CD14-positive monocyte (primary cell): Measurements from ENCODE around the gene EXT2. TPM values are rescaled to one million over a fixed set of nuclear protein-coding genes. Genes with fewer than 3 reads are reported as not detected.

ENCODE experiments used
- DNase-seq, 3 donors: peaks; one replicate each; pipeline ENCODE4 v3.0.0-alpha.2; 2011 to 2022
- H2AFZ ChIP-seq: 2 replicates; pipeline ENCODE4 v1.6.0; 2012; ENCODE audit warnings: mild to moderate bottlenecking, low read depth, low read length, inconsistent platforms; ENCODE audit not compliant: insufficient read depth, poor library complexity, severe bottlenecking
- H3K27ac ChIP-seq, 2 donors: 1 replicate in 1 of 2; 2 replicates in 1 of 2; pipeline ENCODE4 v1.5.1; 2012 to 2013; ENCODE audit warnings: low read length in 2 of 2, control low read depth in 1 of 2, inconsistent platforms in 1 of 2, low read depth in 1 of 2, mild to moderate bottlenecking in 1 of 2
- H3K27me3 ChIP-seq, 2 donors: one replicate each; pipeline versions ENCODE4 v1.6.0 to v1.6.1; 2011 to 2013; ENCODE audit warnings: low read length in 2 of 2; ENCODE audit not compliant: control insufficient read depth in 2 of 2, insufficient read depth in 2 of 2
- H3K36me3 ChIP-seq, 2 donors: replicated peaks in 1 of 2; 1 replicate in 1 of 2; 2 replicates in 1 of 2; pipeline versions ENCODE4 v1.5.1 to v1.6.1; 2012 to 2013; ENCODE audit warnings: low read length in 2 of 2, control low read depth in 1 of 2, inconsistent platforms in 1 of 2, mild to moderate bottlenecking in 1 of 2; ENCODE audit not compliant: insufficient read depth in 2 of 2, control insufficient read depth in 1 of 2
- H3K4me1 ChIP-seq, 2 donors: 1 replicate in 1 of 2; 2 replicates in 1 of 2; pipeline versions ENCODE4 v1.5.1 to v1.6.1; 2012 to 2013; ENCODE audit warnings: low read length in 2 of 2, control low read depth in 1 of 2, inconsistent platforms in 1 of 2, mild to moderate bottlenecking in 1 of 2, moderate library complexity in 1 of 2; ENCODE audit not compliant: insufficient read depth in 2 of 2, control insufficient read depth in 1 of 2
- H3K4me2 ChIP-seq: replicated peaks from 2 replicates; pipeline ENCODE3; 2012; ENCODE audit warnings: low read length, moderate library complexity, mild to moderate bottlenecking; ENCODE audit not compliant: poor library complexity, severe bottlenecking; ENCODE audit errors: extremely low read depth
- H3K4me3 ChIP-seq, 3 experiments: fragments of 200-600 bp in 1 of 3; sonication (generic) in 1 of 3; replicated peaks in 1 of 3; 1 replicate in 2 of 3; 2 replicates in 1 of 3; pipeline ENCODE4 v1.5.1; 2011 to 2013; ENCODE audit warnings: low read length in 3 of 3, mild to moderate bottlenecking in 3 of 3, control low read depth in 2 of 3, low read depth in 2 of 3, inconsistent platforms in 1 of 3, moderate library complexity in 1 of 3
- H3K79me2 ChIP-seq: 2 replicates; pipeline ENCODE4 v1.6.0; 2012; ENCODE audit warnings: mild to moderate bottlenecking, control low read depth, inconsistent platforms, low read length, moderate library complexity; ENCODE audit not compliant: insufficient read depth
- H3K9ac ChIP-seq: 2 replicates; pipeline ENCODE4 v1.6.0; 2017; ENCODE audit warnings: low read length, mild to moderate bottlenecking; ENCODE audit not compliant: insufficient read depth, poor library complexity, severe bottlenecking
- H3K9me3 ChIP-seq, 2 donors: replicated peaks in 1 of 2; 1 replicate in 1 of 2; 2 replicates in 1 of 2; pipeline versions ENCODE4 v1.5.1 to v1.6.1; 2012 to 2013; ENCODE audit warnings: low read length in 2 of 2, control low read depth in 1 of 2; ENCODE audit not compliant: control insufficient read depth in 1 of 2, insufficient read depth in 1 of 2
- H4K20me1 ChIP-seq: 2 replicates; pipeline ENCODE4 v1.6.0; 2012; ENCODE audit warnings: mild to moderate bottlenecking, low read length, control low read depth, moderate library complexity; ENCODE audit not compliant: insufficient read depth
- H3K27ac Mint-ChIP-seq, 7 donors: one replicate each; pipeline ENCODE4 v1.8.0; 2020; ENCODE audit warnings: mild to moderate bottlenecking in 7 of 7, mixed read lengths in 7 of 7, moderate library complexity in 6 of 7, inconsistent platforms in 2 of 7
- H3K27me3 Mint-ChIP-seq, 3 donors: one replicate each; pipeline ENCODE4 v1.8.0; 2021 to 2022; ENCODE audit warnings: low read depth in 3 of 3, mild to moderate bottlenecking in 3 of 3, mixed read lengths in 3 of 3, moderate library complexity in 3 of 3, inconsistent platforms in 1 of 3
- H3K36me3 Mint-ChIP-seq, 2 donors: one replicate each; pipeline ENCODE4 v1.8.0; 2020; ENCODE audit warnings: mixed read lengths in 2 of 2, inconsistent platforms in 1 of 2, mild to moderate bottlenecking in 1 of 2
- H3K4me1 Mint-ChIP-seq: one replicate; pipeline ENCODE4 v1.8.0; 2020; ENCODE audit warnings: mild to moderate bottlenecking, mixed read lengths
- H3K4me3 Mint-ChIP-seq, 2 donors: one replicate each; pipeline ENCODE4 v1.8.0; 2020; ENCODE audit warnings: mild to moderate bottlenecking in 2 of 2, mixed read lengths in 2 of 2, moderate library complexity in 1 of 2
- H3K9me3 Mint-ChIP-seq, 7 donors: one replicate each; pipeline ENCODE4 v1.8.0; 2020 to 2022; ENCODE audit warnings: mixed read lengths in 7 of 7, mild to moderate bottlenecking in 6 of 7, moderate library complexity in 6 of 7, inconsistent platforms in 2 of 7
- CTCF ChIP-seq: fragments of 200-600 bp; IDR thresholded peaks from one replicate; pipeline ENCODE4 v1.8.0; 2022; ENCODE audit warnings: antibody characterized with exemption, mild to moderate bottlenecking
- WGBS: methylation state at CpG from one replicate; pipeline ENCODE4 v1.1.5; 2013; ENCODE audit warnings: missing lambda C conversion rate; ENCODE audit not compliant: insufficient coverage; 5-methylcytosine and 5-hydroxymethylcytosine counted together
- intact Hi-C, 2 donors: fragments of 100-400 bp; cut with micrococcal nuclease; formaldehyde crosslinking; loops; one replicate each; pipeline versions ENCODE4 v1.15.0 to v1.15.1; 2023
- polyA plus RNA-seq, 3 donors: library from polyadenylated mRNA; depleted of rRNA in 1 of 3; unstranded in 2 of 3; stranded (reverse) in 1 of 3; fragments of 300-500 nt in 2 of 3; fragments of >200 nt in 1 of 3; fragmentation: Illumina TruSeq in 2 of 3; gene quantifications; 1 replicate in 2 of 3; 2 replicates in 1 of 3; pipeline ENCODE4 v1.2.3, GENCODE V29; 2012 to 2021

EXT2 gene
- polyA plus RNA-seq, 3 donors: 17.2 to 41.1 (median 34.2) TPM

DNA sequence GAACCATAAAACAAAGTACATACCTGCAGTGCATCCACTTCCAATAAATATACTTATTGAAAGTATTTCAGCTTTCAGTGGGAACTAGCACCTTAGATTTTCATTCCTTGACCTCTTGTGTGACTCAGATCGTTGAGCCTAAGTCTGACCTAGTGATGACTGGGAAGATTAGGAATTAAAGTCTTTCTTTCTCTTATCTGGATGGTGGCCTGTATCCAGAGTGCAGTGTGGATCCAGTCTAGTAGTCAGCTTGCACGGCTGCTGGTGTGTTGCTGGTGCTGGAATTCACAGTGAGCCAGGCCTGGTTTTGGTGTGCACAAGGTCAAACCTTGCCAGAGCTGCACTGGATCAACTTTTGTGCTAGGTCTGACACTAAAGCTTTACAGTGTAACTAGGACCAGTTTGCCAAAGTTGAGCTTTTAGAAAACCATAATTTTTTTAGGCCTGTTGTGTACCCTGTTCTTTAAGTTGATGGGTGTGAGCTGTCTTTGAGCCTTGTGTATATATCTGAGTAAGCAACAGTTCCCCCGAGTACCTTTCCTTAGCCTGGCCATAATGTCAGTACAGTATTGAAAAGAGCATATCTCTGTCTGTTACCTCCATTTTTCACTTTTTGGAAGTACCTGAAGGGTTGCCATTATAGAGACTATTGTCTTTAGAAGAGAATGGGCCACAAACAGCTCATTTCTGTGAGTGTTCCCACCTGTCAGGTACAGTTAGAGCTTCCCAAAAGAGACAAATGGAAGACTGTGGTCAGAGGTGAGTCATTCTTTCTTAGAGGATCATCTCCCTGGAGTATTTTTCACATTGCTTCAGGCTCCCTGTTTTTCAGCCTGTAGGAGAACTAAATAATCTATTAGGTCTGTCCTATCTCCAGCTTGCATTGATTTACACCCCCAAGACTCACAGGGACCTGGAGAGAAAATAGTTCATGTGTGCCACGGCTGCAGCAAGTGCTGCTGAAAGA, 124.6 kb downstream of the EXT2 start:
- intact Hi-C loops: no loop called here

GRCh38 chr11:44221456-44221855, 126.0 kb downstream of the EXT2 start:
- no peaks in the 10 kb centered on the region for H3K36me3 ChIP-seq
- 100% methylated on average over 2 of the region's 3 CpGs for WGBS
- Mint-ChIP-seq H3K9me3 (no peaks in the 10 kb centered on the region), H3K4me1 (peaks cover 2% of the 10 kb centered on the region), H3K4me3 (no peak overlapping the region), H3K27me3 (no peaks in the 10 kb centered on the region), H3K36me3 (peaks cover 6 to 20% of the 10 kb centered on the region in 2 donors), H3K27ac (no peak overlapping the region)
- TF ChIP-seq CTCF: no peak
- intact Hi-C loops: no loop called here
- H4K20me1 ChIP-seq: no peaks in the 10 kb centered on the region
- H3K4me1 ChIP-seq: no peaks in the 10 kb centered on the region
- DNase-seq: no peak
- H3K9me3 ChIP-seq: no peaks in the 10 kb centered on the region
- no peak overlapping the region for H3K27ac ChIP-seq
- no peaks in the 10 kb centered on the region for H3K27me3 ChIP-seq
- no peak overlapping the region for H3K4me2 ChIP-seq
- no peaks in the 10 kb centered on the region for H3K79me2 ChIP-seq
- H2AFZ ChIP-seq: no peak overlapping the region
- H3K9ac ChIP-seq: no peak overlapping the region
- no peak overlapping the region for H3K4me3 ChIP-seq

More for the DNA sequence above, 124.6 kb downstream of the EXT2 start:
- Histone ChIP-seq H3K9ac (no peak overlapping the region), H3K27me3 (no peaks in the 10 kb centered on the region), H3K9me3 (no peaks in the 10 kb centered on the region), H3K79me2 (no peaks in the 10 kb centered on the region), H2AFZ (no peak overlapping the region), H3K4me2 (no peak overlapping the region), H3K4me1 (no peaks in the 10 kb centered on the region), H3K27ac (no peak overlapping the region), H3K36me3 (no peaks in the 10 kb centered on the region), H3K4me3 (no peak overlapping the region), H4K20me1 (no peaks in the 10 kb centered on the region)
- H3K4me3 Mint-ChIP-seq: no peak overlapping the region
- H3K27ac Mint-ChIP-seq: no peak overlapping the region
- H3K9me3 Mint-ChIP-seq: no peaks in the 10 kb centered on the region
- H3K27me3 Mint-ChIP-seq: no peaks in the 10 kb centered on the region
- WGBS: 100% methylated on average over 3 of the region's 4 CpGs
- DNase-seq: no peak
- peaks cover 10 to 22% of the 10 kb centered on the region in 2 donors for H3K36me3 Mint-ChIP-seq
- no peak for TF ChIP-seq CTCF
- H3K4me1 Mint-ChIP-seq: peaks cover 2% of the 10 kb centered on the region
